Left renal cortex interstitium (tissue), 4 donors: ENCODE data around the gene RBP2. TPM values are rescaled to one million over a fixed set of nuclear protein-coding genes. Genes with fewer than 3 reads are reported as not detected.
"Not testable (repeated sequence)": the region's sequence is repeated elsewhere in the genome, so short reads cannot be mapped to it uniquely, and the experiment has no call there.

Source experiments
- DNase-seq, 4 donors: peaks; one replicate each; pipeline ENCODE4 v3.0.0-alpha.2; 2013; ENCODE audit warnings: low read depth in 4 of 4, low spot score in 2 of 4, missing footprints in 1 of 4
- polyA plus RNA-seq, 4 donors: library from polyadenylated mRNA; unstranded; fragments of 120-200 nt; gene quantifications; one replicate each; pipeline ENCODE4 v1.2.1, GENCODE V29; 2013; ENCODE audit not compliant: insufficient read length in 4 of 4

RBP2 gene
- polyA plus RNA-seq, 4 donors = 0.25 to 0.59 (median 0.48) TPM

DNA sequence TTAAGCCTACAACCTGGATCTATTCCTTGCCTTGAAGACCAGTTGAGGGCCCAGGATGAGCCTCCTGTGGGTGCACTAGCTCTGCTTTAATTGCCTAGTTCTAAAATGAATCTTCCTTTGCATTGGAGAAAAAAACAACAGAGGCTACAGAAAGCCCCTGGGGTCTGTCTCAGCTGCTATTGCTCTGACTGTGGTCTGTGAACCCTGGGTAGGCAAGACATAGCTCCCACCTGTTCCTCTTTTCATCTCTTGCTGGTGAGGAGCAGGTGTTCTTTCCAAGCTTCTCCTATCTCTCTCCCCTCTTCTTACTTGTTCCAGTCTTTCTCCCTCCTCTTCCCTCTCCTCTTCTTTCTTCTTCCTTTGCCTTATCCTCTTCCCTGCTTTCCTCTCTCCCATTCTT lies 28.8 kb downstream of the RBP2 start:
- no peak for DNase-seq

DNA sequence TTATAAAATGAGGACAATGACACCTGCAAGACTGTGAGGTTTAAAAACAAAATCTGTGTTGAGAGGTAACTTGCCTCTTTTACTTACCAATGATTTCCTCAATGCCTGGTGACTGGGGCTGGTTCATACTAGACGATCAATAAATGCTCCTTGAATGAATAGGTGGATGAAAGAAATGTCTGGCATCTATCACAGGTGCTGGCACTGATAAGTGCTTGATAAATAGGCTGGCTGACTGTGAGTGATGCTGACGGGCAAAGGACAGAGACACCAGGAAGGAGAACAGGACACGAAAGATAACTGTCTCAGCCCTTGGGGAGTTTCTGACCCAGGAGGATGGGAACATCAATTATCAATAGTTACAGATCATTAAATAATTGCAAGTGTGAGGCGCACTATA lies 31.9 kb downstream of the RBP2 start:
- DNase-seq = no peak

DNA sequence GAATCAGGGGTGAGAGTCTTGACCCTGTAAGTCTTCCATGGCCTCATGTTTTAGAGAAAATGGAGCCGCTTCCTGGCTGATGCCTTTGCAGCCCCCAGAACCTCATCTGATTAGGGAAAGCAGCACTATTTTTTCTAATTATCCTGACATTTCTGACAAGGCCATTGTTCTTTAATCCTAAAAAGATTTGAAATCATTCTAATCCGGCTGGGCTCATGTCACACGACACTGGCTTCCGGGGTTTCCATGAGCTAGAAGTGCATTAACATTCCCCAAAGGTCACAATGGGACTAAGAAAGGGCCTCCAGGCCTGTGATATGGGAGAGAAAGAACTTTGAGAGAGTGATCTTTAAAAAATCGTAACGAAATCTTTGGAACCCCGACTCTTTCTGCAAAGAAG lies 33.1 kb downstream of the RBP2 start:
- DNase-seq = no peak

DNA sequence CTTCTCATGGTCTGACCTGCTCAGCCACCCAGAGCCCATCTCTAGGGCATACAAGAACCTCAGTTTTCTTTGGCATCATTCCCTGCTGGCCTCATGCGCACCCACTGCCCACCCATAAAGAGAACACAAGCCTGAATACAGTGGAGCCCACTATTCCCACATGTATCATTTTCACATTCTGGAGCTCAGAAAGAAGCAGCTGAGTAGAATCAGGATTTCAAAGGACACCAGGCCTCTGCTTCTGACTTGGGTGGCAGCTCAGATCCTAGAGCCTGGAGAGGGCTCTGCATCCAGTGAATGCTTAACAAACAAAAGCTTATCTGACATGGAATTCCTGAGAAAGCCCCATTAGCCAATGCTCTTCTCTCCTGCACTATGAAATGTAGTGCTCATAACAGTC lies 34.7 kb downstream of the RBP2 start:
- DNase-seq = no peak

DNA sequence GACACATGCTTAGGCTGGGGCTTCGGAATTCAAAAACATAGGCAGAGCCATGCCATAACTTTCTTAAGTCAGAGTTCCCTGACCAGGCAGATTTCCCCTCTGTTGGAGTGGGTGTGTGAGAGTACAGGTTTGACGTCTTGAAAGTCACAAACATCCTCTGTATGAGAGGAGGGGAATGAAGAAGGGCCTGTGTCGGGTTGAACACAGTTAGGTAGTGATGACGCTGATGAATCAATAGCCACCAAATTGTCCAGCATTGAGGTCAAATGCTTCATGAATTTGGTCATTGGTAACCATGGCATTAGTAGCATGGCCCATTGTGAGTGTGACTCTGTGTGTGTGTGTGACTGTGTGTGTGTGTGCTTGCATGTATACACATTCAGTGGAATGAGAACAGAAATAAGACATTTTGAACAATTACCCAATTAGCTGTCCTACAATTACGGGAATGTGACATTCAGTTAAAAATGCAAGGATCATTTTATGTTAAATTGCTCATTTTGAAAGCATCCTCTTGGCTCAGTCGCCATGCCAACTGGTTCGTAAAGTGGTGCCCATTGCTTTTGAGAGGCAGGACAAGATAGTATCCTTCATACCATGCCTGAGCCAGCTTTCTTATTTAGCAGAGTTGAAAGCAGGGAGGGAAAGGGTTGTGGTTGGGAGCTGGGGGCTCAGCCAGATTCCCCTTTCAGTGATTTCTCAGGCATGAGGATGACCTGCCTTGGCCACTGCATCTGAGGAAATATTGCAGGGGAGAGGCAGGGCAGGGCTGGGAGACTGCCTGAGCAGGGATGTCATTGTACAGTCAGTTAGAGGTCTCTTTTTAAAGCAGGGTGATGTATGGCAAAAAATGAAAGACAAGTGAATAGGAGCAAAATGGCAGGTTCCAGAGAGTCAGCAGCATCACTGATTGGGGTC lies 35.4 kb downstream of the RBP2 start:
- DNase-seq = no peak

DNA sequence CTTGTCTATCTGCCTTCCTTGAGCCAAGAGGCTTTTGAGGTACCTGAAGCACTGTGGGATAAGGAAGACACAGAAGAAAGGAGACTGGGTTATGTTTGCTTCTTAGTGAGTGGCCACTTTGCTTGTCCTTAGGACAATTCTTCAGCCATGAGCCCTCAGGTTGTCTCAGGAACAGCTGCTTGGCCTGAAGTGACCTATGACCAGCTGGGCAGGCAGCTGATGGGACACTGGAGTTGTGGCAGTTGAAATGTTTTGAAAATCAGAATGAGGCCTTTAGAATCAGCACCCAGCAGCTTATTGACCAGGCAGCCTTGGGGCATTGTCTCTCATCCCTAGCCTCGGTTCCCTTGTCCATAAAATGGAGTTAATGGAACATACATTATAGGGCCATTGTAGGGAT lies 37.0 kb downstream of the RBP2 start:
- no peak for DNase-seq

DNA sequence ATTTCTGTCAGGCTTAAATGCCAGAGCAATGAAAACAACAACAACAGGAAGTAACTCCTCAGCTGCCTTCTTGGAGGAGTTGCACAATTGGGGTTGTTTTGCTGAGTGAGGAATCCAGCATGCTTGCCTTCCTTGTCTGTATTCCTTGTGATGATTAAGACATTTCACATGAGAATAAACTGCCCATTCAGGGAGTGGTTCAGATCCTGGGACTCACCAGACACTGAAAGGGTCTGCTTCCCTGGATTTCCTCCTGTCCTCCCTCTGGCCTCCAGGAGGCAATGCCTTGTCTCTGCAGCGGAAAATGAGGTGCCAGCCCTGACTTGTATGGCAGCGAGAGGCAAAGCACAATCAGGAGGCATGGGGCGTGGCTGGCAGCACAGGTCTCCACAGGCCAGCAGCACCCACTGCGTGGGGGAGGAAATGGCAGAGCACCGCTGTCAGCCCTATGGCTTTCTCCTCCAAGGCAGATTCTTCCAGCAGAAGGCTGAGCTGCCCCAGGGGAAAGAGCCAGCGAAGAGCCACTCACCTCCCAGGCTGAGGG lies 41.5 kb downstream of the RBP2 start:
- DNase-seq = no peak

DNA sequence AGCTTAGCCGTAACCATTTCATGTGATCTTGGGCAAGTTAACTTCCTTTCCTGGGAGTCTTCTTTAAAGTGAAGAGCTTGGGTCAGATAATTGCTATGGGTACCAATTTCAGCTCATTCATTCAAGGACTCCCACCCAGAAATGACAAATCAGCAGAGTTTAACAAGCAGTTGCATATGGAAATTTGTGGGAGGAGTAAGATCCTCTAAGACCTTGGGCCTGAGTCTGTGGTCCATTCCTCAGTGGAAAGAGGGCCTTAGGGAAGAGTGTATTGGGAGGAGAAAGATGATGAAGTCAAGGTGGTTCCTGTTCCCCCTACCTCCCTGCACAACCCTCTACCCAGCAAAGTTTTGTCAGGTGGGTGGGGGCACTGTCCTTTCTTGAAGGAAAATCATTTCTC lies 42.1 kb downstream of the RBP2 start:
- DNase-seq = no peak

DNA sequence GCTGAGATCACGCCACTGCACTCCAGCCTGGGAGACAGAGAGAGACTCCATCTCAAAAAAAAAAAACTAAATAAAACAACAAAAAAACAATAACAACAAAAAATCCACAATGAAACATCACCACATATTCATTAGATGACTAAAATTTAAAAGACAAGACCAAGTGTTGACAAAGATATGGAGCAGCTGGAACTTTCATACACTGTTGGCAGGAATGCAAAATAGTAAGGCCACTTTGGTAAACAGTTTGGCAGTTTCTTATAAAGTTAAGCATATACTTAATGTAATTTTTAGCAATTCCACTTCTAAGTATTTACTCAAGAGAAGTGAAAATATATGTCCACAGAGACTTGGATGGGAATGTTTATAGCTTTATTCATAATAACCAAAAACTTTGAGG lies 43.2 kb downstream of the RBP2 start:
- no peak for DNase-seq

DNA sequence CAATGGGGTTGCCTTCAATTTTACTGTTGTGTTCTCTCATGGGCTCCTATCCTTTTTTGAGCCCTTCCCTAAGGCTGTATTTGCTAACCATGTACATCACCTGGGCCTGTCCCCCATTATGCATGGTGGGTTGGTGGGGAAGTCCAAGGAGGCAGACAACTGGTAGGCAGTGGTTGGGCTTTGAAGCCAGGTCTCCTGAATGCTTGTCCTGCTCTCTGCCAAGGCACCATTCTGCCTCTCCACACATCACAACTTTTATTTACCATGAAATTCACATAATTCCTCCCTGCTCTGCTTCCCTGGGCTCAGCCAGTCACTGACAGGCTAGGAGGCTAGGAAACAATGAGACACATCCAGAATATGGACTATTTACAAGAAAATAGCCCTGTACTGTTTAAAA lies 45.8 kb downstream of the RBP2 start:
- DNase-seq = no peak

DNA sequence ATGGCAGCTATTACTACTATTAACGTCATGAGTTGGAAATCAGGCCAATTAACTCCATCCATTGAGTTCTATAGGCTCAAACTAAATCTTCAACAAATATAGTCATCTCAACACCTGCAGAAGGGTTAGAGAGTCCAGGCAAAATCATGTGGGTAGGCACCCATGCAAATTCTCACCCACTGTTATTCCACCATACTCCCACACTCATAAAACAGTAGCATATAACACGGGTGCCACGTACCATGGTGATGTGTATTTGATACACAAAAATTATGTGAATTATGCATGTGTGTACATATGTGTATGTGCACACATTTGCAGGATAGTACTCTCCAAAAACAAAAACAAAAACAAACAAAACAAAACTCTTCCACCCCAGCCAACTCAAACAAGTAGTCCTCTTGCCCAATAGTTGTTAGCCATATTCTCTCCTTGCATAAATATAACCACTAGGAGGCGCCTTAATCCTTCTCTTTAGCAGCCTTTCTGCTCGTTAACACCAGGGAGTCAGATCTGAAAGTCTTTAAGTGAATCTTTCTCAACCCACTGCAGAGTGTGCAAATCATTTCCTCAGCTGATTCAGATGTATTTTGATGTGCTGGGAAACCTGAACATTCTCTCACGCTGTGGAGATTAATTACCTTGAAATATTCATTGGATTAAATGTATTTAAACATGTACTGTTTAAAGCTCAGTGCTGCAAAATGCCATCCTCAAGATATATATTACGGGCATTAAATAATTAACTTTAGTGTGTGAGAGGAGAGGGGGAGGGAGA lies 48.8 kb downstream of the RBP2 start:
- peak; percentile 36 to 65 (median 52) for DNase-seq

DNA sequence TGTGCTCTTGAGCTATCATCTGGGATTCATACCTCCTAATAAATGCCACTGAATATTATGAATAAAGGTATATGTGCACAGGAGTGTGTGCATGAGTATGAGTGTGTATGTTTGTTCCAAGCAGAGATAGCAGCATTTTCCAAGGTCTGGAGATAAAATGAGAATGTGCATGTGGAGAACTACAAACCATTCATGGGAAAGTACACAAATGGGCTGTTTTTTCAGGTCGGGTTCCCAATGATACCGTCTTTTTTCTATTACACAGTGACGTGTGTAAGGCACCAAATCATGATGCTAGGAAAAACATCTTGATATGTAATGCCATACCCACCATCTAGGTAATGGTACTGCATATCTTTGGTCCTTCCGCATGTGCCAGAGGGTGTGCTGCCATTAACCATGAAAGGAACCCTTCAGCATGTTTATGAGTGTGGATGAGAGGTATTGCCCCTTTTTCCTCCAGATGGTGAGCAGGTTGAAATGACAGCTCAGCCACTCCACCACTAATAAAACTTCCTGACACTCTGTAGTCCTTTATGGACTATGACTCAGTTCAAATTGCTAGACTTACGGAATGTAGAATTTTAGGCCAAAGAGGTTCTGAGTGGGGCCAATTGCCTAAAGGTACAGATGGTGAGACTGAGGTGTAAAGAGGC lies 50.4 kb downstream of the RBP2 start:
- DNase-seq = no peak

DNA sequence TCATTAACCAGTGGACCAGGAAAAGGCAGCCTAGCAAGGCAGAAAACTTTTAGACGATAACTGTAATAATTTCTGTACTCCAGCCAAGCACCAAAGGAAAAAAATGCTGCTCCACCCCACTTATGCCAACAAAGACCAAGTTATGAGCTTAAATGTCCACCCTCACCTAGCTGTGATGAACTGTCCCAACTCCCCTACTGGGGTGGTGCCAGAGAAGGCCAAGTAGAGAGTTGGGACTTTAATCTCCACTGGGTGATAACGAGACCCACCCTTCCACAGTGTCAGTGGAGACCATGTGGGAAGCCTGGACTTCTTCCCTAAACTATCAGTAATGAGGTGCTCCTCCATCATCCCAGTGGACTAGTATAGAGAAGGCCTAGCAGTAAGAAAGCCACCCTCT lies 53.1 kb downstream of the RBP2 start:
- DNase-seq = no peak

DNA sequence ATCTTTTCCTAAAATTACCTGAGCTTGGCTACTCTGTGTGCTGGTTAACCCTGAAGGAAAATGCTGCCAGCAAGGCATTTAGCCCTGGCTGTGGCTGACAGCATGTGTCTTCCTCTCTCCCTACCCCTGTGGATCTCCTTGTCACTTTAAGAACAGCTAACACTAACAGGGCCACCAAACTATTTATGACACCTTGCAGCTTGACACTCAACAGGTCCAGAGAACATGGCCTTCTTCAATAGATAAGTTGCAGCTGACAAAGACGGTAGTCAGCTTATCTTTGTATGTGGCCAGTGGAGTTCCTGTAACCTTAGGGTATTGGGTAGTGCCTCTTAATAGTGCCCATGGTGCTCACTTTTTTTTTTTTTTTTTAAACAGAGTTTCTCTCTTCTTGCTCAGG lies 54.9 kb downstream of the RBP2 start:
- no peak for DNase-seq

DNA sequence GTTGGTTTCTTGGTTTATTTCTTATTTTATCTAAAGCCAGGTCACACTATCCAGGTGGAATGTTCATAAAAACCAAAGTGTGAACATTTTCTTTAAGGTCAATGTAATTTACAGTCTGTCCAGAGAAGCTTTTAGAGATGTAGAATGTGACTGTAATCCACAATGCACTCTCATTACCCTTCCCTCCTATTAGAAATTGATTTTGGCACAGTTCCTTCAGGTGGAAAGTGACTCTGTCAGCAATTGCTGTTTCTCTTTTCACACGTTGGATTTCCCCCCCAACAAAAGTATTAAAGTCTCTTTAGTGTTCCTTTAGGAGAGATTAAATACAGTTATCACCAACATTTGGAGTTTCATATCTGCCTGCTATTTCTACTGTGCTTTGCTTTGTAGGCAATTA lies 55.3 kb downstream of the RBP2 start:
- no peak for DNase-seq

DNA sequence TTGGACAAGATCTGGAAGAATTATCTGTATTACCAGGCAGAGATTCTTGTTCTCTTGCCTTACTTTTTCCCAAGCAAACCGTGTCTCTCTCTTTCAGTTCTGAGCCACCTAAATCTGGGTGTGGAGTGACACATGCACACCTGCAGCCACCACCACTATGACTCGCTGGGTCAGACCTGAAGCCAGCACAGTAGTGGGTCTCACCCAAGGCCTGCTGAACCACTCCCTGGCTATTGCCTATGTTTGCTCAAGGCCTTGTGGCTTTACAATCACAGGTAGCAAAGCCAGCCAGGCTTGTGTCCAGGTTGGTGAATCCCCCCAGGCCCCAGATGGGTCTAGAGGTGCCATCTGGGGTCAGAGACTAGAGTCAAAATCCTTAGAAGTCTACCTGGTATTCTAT lies 58.2 kb downstream of the RBP2 start:
- DNase-seq = no peak

DNA sequence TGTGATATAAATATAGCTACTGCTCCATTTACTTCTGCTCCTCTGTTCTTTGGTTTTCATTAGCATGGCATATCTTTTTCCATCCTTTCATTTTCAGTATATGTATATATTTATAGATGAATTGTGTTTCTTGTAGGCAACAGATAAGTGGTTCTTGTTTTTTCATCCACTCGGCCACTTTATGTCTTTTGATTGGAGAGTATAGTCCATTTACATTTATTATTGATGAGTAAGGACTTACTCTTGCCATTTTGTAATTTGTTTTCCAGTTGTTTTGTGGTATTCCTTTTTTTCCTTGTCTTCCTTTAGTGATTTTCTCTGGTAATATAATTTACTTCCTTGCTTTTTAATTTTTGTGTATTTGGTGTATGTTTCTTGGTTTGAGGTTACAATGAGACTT lies 60.0 kb downstream of the RBP2 start:
- DNase-seq = no peak

DNA sequence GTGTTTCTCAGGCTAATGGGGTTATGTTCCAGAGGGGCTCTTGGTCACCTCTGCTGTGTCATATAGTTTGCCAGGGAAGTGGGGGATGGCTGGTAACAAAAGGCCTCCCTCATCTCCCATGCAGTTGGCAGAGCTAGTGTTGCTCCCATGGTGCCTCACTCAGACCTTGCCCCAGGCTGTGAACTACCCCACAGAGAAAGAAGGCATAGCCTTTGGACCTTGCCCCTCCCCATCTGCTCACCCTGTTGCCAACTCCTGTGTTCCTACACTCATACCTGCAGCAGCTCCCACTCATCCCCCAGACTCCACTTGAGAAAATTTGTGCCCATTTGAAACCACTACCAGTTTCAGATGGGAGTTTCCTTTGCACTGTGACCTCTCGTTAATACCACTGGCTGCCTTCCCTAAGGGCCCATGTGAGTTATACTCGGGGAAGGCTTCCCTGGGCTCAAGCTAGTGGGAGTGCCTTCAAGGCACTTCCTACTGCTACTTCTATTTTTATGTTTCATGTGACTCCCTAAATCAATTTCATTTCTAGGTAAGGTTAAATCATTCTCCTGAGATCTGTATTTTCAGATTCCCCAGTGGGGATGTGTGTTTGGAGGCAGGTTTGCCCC lies 61.6 kb downstream of the RBP2 start:
- no peak for DNase-seq

DNA sequence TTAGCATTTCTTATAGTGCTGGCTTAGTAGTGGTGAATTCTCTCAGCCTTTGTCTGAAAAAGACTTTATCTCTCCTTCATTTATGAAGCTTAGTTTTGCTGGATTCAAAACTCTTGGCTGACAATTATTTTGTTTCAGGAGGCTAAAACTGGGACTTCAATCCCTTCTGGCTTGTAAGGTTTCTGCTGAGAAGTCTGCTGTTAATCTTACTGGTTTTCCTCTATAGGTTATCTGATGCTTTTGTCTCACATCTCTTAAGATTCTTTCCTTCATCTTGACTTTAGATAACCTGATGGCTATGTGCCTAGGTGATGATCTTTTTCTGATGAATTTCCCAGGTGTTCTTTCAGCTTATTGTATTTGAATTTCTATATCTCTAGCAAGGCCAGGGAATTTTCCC lies 63.4 kb downstream of the RBP2 start:
- DNase-seq = not testable (repeated sequence)
